Activated T-helper 1 cell treated with anti-CD3 and anti-CD28 coated beads, Interleukin-12 subunit alpha, Interleukin-12 subunit beta, Interleukin-2, Interleukin-4 antibody, amounts not matched to agents 30 ng/mL and 10 ng/mL and 1 ng/mL, durations not matched to agents 14 hours and 24 hours and 36 hours (primary cell): Measurements from ENCODE around the gene COL16A1. TPM values are rescaled to one million over a fixed set of nuclear protein-coding genes. Genes with fewer than 3 reads are reported as not detected.

Experiments
- DNase-seq: peaks from one replicate; pipeline ENCODE4 v3.0.0; 2021; ENCODE audit warnings: low spot score
- H3K27ac Mint-ChIP-seq: one replicate; pipeline ENCODE4 v1.8.0; 2021; ENCODE audit warnings: mild to moderate bottlenecking, mixed read lengths
- H3K27me3 Mint-ChIP-seq: one replicate; pipeline ENCODE4 v1.8.0; 2022; ENCODE audit warnings: mild to moderate bottlenecking, moderate library complexity, mixed read lengths; ENCODE audit not compliant: insufficient read depth
- H3K36me3 Mint-ChIP-seq: one replicate; pipeline ENCODE4 v1.8.0; 2021; ENCODE audit warnings: low read depth, mixed read lengths
- H3K4me1 Mint-ChIP-seq: one replicate; pipeline ENCODE4 v1.8.0; 2021; ENCODE audit warnings: low read depth, mixed read lengths
- H3K4me3 Mint-ChIP-seq: one replicate; pipeline ENCODE4 v1.8.0; 2021; ENCODE audit warnings: mild to moderate bottlenecking, moderate library complexity, mixed read lengths
- H3K9me3 Mint-ChIP-seq: one replicate; pipeline ENCODE4 v1.8.0; 2021; ENCODE audit warnings: mixed read lengths
- intact Hi-C: fragments of 100-400 bp; cut with micrococcal nuclease; formaldehyde crosslinking; loops from one replicate; pipeline ENCODE4 v1.15.1; 2024
- total RNA-seq: library from RNA; stranded (reverse); gene quantifications from 2 replicates; pipeline ENCODE4 v1.2.3, GENCODE V29; 2022

The COL16A1 gene
- total RNA-seq, 1 donor from 2014 or later: not detected

DNA sequence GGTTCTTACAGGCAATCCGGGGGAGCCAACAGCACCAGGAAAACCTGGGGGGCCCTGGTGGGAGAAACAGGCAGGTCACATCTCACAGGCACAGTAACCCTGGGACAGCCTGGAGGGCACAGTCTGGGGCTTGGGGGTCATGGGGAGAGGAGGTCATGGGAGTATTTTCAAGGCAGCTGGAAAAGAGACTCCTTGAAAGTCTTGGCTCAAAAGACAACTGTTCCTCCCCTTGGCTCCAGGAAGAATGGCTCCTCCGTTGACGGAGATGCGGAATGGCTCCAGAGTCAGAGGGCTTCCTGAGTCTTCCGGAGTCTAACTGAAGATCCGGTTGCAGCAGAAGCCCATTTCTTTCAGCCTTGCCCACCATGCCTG is 33.2 kb downstream of the COL16A1 start:
- H3K4me3 Mint-ChIP-seq: no peak overlapping the region

DNA sequence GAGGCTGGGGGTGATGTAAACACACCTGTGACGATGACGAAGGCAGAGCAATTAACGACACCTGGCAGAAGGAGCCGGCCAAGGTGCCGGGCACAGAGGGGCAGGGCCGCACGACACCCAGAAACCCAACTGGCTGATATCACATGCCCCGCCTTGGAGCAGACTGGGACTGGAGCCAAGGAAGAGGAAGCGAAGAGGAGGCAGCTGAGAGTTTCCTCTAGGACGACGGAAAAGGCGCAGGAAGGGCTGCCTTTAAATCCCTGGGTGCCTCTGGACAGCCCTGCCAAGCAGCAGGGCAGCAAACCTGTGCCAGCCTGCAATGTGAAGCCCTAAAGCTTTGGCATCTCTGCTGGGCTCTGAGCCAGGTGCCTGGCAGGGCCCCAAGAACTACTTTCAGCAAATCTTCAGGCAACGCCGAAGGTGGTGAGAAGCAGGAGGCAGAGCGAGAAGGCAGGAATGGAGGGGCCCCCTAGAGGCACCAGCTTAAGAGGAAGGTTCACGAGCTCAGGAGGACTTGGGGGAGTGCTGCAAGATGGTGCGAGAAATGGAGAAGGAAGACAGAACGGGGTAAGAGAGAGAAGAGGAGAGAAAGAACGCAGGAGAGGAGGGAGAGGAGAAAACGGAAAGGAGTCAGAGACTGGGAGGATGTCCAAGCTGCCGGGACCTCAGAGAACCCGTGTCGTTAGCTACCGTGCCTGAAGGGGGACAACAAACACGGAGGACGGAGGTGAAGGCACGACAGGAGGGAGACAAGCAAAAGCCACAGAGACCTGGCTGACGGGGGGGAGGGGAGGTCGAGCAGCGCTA is 33.8 kb downstream of the COL16A1 start:
- intact Hi-C loops: no loop called here
- DNase-seq: no peak
- H3K36me3 Mint-ChIP-seq: no peaks in the 10 kb centered on the region
- H3K27ac Mint-ChIP-seq: no peak overlapping the region
- peaks cover 6% of the 10 kb centered on the region for H3K4me1 Mint-ChIP-seq
- H3K27me3 Mint-ChIP-seq: peaks cover 22% of the 10 kb centered on the region
- no peaks in the 10 kb centered on the region for H3K9me3 Mint-ChIP-seq
- H3K4me3 Mint-ChIP-seq: peak overlapping the region; percentile 13

More for the DNA sequence above, 33.2 kb downstream of the COL16A1 start:
- Mint-ChIP-seq H3K9me3 (no peaks in the 10 kb centered on the region), H3K36me3 (no peaks in the 10 kb centered on the region), H3K27me3 (peaks cover 27% of the 10 kb centered on the region), H3K27ac (no peak overlapping the region), H3K4me1 (peaks cover 6% of the 10 kb centered on the region)
- intact Hi-C loops: no loop called here
- no peak for DNase-seq

DNA sequence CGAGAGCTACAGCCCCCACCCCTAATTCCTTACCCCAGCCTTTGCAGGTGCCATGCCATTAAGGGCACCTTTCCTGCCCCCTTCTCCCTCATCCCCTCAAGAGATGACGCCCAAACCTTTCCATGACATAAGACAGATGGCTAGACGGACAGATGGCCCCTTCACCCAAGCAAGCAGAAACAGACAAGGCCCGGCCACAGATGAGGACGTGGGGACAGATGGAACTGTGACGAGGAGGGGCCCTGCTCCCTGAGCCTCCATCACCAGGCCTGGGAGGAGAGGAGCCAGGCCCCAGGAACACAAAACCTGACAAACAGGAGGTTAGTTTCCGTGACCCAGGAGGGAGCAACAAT is 34.4 kb downstream of the COL16A1 start:
- Mint-ChIP-seq H3K36me3 (no peaks in the 10 kb centered on the region), H3K9me3 (no peaks in the 10 kb centered on the region), H3K27ac (no peak overlapping the region), H3K4me3 (no peak overlapping the region), H3K27me3 (peaks cover 22% of the 10 kb centered on the region), H3K4me1 (peaks cover 6% of the 10 kb centered on the region)
- no peak for DNase-seq
- intact Hi-C loops: no loop called here

DNA sequence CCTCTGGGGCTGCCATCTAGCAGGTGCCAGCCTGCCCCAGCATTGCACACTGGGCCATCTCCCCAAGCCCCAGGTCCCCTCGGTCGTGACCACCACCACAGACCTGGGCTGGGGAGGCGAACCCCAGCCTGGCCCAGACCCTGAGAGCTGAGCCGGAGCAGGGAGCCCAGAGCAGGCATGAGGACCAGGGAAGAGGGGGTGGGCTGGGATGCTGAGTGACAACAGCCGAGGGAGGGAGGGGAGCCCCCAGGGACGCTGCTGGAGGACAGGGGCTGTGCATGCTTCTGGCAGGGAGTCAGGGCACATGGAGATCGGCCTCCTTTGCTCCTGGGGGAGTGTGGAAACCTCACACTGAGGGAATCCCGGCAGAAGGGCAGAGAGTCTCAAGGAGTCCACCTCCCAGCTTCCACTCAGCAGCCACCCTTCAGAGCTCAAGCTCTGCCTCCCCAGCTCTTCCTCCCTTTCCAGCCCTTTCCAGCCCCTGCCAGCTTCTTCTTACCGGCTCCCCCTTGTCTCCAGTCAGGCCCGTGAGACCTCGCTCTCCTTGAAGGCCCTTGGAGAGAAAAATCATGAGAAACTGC is 35.4 kb downstream of the COL16A1 start:
- DNase-seq: no peak
- H3K27me3 Mint-ChIP-seq: peaks cover 27% of the 10 kb centered on the region
- H3K27ac Mint-ChIP-seq: no peak overlapping the region
- intact Hi-C loops: no loop called here
- H3K36me3 Mint-ChIP-seq: no peaks in the 10 kb centered on the region
- peaks cover 6% of the 10 kb centered on the region for H3K4me1 Mint-ChIP-seq
- no peaks in the 10 kb centered on the region for H3K9me3 Mint-ChIP-seq
- H3K4me3 Mint-ChIP-seq: no peak overlapping the region

DNA sequence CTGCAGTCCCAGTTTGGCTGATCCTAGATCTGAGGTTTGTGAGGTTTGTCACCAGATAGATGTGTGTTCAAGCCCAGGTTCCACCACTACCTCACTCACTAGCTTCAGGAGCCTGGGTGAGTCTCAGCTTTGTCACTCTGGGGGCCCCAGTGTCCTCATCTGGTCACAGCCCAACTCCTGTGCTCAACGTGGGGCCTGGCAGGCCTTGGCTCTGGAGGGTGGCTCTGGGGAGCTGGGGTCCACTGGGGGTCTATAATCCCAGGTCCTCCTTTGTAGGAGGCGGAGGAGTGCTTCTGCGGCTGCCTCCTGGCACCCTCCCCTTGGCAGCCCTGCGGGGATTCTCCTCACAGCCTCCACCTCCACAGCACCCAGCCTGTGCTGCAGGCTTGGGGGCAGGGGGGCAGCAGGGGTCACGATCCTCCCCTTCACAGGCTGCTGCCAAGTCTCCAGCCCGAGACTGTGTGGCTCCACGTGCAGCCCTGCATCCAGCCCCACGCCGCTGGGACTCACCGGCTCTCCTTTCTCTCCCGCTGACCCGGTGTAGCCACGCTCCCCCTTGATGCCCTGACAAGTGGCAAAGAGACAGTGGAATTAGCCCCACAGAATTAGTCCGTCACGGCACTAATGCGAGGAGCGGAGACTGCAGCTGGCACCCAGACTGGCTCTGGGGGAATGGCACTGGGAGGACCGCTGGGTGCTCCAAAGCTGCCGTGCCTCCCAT is 36.6 kb downstream of the COL16A1 start:
- Mint-ChIP-seq H3K4me1 (peaks cover 6% of the 10 kb centered on the region), H3K36me3 (no peaks in the 10 kb centered on the region), H3K27me3 (peaks cover 27% of the 10 kb centered on the region), H3K27ac (no peak overlapping the region), H3K4me3 (no peak overlapping the region), H3K9me3 (no peaks in the 10 kb centered on the region)
- intact Hi-C loops: no loop called here
- DNase-seq: no peak

DNA sequence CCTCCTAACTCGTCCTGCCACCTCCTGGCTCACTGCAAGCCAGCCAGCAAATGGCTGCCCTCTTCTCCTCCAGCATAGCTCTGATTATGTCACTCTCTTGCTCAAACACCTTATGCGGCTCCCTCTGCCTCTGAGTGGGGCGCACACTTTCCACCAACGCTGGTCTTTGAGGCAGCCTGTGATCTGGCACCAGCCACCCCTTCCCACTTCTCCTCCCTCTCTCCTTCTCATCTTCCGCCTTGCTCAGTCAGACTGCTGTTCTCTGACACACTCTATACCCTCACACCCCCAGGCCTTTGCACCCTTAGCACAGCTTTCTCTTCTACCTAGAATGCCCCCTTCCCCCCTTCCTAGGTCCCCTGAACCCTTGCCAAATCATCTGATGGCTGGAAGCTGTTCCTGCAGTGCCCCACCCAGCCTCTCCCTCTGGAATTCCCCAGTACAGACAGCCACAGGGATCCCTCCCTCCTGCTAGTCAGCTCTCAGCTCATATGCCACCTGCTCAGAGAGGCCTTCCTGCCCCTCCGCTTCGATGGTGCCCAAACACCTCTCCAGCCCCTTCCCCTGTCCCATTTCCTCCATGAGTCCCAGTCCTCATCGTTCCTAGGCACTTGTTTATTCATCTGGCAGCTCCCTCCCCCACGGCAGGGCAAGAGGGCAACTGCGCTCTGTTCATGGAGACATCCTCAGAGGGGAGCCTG is 37.4 kb downstream of the COL16A1 start:
- Mint-ChIP-seq H3K27ac (no peak overlapping the region), H3K4me1 (peaks cover 6% of the 10 kb centered on the region), H3K9me3 (no peaks in the 10 kb centered on the region), H3K36me3 (no peaks in the 10 kb centered on the region), H3K27me3 (peaks cover 27% of the 10 kb centered on the region), H3K4me3 (no peak overlapping the region)
- no peak for DNase-seq
- intact Hi-C loops: no loop called here

DNA sequence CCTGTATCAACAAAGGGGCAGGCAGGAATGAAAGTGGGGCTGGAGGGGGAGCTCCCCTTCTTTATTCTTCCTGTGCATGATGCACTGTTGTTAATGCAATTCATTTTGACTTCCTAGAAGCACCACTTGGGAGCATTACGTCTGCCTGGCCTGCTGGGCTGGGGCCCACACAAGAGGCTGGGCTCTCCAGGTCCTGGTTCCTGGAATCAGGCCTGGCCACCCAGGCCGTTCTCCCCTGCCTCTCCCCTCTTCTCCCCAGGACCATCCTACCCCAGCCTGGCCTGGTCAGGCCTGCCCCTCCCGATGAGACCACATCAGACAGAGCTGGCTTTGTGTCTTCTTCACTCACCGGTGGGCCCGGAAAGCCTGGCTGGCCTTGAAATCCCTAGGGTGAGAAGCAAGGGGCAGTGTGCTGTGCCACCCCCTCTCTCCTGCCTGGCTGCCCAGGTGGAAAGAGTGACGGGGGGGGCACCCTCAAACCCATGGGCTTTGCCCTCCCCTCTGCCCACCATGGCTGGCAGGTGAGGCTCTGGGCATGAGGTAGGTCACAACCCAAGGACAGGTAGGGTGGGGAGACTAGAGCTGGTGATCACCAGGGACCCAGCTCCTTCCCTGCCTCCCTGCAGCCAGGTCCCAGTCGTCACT is 38.5 kb downstream of the COL16A1 start:
- Mint-ChIP-seq H3K4me3 (no peak overlapping the region), H3K36me3 (no peaks in the 10 kb centered on the region), H3K27ac (no peak overlapping the region), H3K4me1 (peaks cover 5% of the 10 kb centered on the region), H3K27me3 (peaks cover 18% of the 10 kb centered on the region), H3K9me3 (no peaks in the 10 kb centered on the region)
- intact Hi-C loops: loop anchor here (2.0 kb wide), 1 partner anchor 39 kb away; the partner anchor contains the start of gene COL16A1
- DNase-seq: no peak

DNA sequence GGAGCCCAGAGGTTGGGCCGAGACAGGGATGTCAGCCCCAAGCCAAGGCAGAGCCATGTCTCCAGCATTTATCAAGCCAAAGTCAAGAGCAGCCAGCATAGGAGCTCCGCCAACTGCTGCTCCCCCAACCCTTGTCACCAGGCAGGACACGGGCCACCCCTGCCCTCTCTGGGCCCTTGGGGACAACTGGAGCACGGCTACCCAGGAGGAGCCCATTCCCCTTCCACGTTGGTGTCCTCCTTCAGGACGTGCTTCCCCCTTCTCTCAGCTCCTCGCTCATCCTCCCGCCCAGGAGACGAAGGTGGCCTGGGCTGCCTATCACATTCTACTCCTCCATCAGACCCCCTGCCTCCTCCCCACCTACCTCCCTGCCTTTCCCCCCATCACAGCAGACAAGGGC is 39.3 kb downstream of the COL16A1 start:
- DNase-seq: no peak
- peaks cover 11% of the 10 kb centered on the region for H3K27me3 Mint-ChIP-seq
- no peak overlapping the region for H3K27ac Mint-ChIP-seq
- no peaks in the 10 kb centered on the region for H3K9me3 Mint-ChIP-seq
- H3K4me1 Mint-ChIP-seq: no peaks in the 10 kb centered on the region
- H3K4me3 Mint-ChIP-seq: no peak overlapping the region
- intact Hi-C loops: loop anchor here (1.0 to 2.0 kb wide), 2 partner anchors 40 to 125 kb away; partner anchors contain the start of gene COL16A1
- no peaks in the 10 kb centered on the region for H3K36me3 Mint-ChIP-seq

DNA sequence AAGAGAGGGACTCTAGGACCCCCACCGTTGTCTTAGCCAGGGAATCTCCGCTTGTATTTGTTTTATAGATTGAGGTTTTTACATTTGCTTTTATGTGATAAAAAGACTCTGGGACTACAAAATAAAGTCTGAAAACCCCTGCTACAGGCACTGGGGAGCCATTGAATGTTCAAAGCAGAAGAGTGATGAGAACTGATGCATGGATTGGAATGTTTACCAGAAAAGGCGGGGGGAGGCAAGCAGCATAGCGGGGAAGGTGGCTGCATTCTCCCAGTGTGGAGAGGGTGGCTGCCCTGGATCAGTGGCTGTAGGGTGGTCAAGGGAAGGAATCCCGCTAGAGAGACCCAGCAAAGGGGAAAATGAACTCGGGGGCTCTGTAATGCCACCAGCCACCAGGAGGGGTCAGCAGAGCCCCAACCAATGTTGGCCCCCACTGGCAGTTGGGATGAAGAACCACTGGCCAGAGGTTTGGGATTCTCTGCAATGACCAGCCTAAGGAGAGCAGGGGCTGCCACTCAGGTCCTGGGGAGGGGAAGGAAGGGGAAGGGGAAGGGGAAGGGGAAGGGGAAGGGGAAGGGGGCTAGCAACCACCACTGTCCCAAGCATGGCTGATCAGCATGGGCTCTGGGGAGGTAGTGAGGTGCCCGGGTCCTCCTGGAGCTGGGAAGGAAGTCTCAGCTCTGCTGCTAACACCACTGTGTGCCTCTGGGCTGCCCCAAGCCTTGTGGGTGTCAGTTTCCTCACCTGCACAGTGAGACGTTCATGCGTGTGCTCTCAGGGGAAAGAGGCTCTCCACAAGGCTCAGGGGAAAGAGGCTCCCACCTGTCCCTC is 40.0 kb downstream of the COL16A1 start:
- Mint-ChIP-seq H3K9me3 (no peaks in the 10 kb centered on the region), H3K36me3 (no peaks in the 10 kb centered on the region), H3K4me1 (no peaks in the 10 kb centered on the region), H3K27ac (no peak overlapping the region), H3K4me3 (no peak overlapping the region), H3K27me3 (peaks cover 10% of the 10 kb centered on the region)
- peak; percentile 27 for DNase-seq
- intact Hi-C loops: loop anchor here (1.0 to 2.0 kb wide), 4 partner anchors 41 to 125 kb away; partner anchors contain the start of gene COL16A1

DNA sequence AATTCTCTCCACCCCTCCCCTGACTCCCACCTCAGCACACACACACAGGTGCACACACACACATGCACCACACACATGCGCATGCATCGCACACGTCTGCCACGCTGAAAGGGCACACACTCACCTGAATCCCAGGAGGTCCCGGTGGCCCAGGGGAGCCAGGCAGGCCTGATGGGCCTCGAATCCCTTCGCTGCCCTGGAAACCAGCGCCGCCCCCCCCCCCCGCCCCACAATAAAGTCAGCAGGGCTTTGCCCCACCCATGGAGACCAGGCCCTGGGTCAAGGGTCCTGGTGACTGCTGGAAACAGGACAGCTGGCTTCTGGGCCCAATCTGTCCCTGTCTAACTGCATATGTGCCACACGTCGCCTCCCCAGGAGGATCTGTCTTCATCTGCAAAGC is 41.4 kb downstream of the COL16A1 start:
- intact Hi-C loops: loop anchor here (2.0 kb wide), 1 partner anchor 52 kb away; no protein-coding TSS in a partner anchor
- Mint-ChIP-seq H3K27ac (no peak overlapping the region), H3K27me3 (peaks cover 10% of the 10 kb centered on the region), H3K4me1 (no peaks in the 10 kb centered on the region), H3K36me3 (no peaks in the 10 kb centered on the region), H3K9me3 (no peaks in the 10 kb centered on the region), H3K4me3 (no peak overlapping the region)
- DNase-seq: no peak

DNA sequence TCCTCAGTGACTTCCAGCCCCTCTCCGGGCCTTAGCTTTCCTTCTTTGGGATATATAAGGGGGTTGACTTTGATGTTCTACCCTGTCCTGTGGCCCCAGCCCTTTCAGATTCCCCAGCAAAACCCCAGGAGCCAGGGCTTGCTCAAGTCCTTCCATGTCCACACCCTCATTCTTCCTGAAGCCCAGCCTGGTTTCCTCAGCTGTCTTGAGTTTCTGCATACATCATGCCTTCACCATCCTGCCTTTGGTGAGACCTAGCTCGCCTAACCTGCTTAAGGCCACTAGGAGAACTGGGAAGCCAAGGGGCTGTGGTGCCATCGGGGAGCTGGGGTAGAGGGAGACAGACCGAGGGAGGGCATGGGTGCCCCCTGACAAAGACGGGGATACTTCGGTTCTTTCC is 42.0 kb downstream of the COL16A1 start:
- intact Hi-C loops: loop anchor here (2.0 kb wide), 1 partner anchor 53 kb away; no protein-coding TSS in a partner anchor
- Mint-ChIP-seq H3K4me1 (no peaks in the 10 kb centered on the region), H3K36me3 (no peaks in the 10 kb centered on the region), H3K27me3 (peaks cover 10% of the 10 kb centered on the region), H3K4me3 (no peak overlapping the region), H3K9me3 (no peaks in the 10 kb centered on the region), H3K27ac (no peak overlapping the region)
- DNase-seq: no peak
